NB4 (cell line): ENCODE measurements around the gene HOTAIR.

Source experiments
- DNase-seq: peaks from one replicate; pipeline ENCODE4 v3.0.0; 2010; ENCODE audit warnings: low read depth
- H3K4me3 ChIP-seq: one replicate; pipeline ENCODE4 v1.5.1; 2011; ENCODE audit warnings: mild to moderate bottlenecking, low read depth, low read length, moderate library complexity
- CTCF ChIP-seq: IDR thresholded peaks from one replicate; pipeline ENCODE4 v1.5.1; 2012; ENCODE audit warnings: low read depth, low read length
- MAX ChIP-seq: IDR thresholded peaks from 2 replicates; pipeline ENCODE4 v1.6.1; 2011; ENCODE audit warnings: low read depth, low read length
- MYC ChIP-seq: IDR thresholded peaks from 2 replicates; pipeline ENCODE4 v1.6.1; 2011; ENCODE audit warnings: low read depth, low read length
- POLR2A ChIP-seq: IDR thresholded peaks from 2 replicates; pipeline ENCODE4 v1.6.1; 2011; ENCODE audit warnings: mild to moderate bottlenecking; ENCODE audit not compliant: insufficient read length; ENCODE audit errors: extremely low read depth

HOTAIR gene

GRCh38 chr12:53954694-53955035 lies 20.1 kb downstream of the HOTAIR start, which contains the start of gene HOXC12:
Gene HOXC12 (plus strand): TSS chr12:53954903. CDS start chr12:53954930, 27 bp downstream.
- H3K4me3 ChIP-seq: no peak within 1 kb of the TSS
- no peak for DNase-seq
- TF ChIP-seq CTCF (no peak), POLR2A (no peak), MAX (no peak), MYC (no peak)

GRCh38 chr12:53953831-53954693 lies 20.7 kb downstream of the HOTAIR start:
- no peak for DNase-seq
- no peak for TF ChIP-seq POLR2A
- TF ChIP-seq MAX: no peak
- TF ChIP-seq CTCF: no peak
- TF ChIP-seq MYC: no peak
- H3K4me3 ChIP-seq: no peak overlapping the region

- no peak for TF ChIP-seq MAX
- TF ChIP-seq MYC: no peak
- TF ChIP-seq POLR2A: no peak
- no peak for TF ChIP-seq CTCF
- DNase-seq: no peak
Observed at GRCh38 chr12:53952871-53953734, 21.7 kb downstream of the HOTAIR start.

GRCh38 chr12:53952335-53952694 lies 22.4 kb downstream of the HOTAIR start:
- no peak overlapping the region for H3K4me3 ChIP-seq
- TF ChIP-seq CTCF: no peak
- TF ChIP-seq MYC: no peak
- no peak for TF ChIP-seq POLR2A
- no peak for DNase-seq

More at GRCh38 chr12:53952871-53953734, 21.7 kb downstream of the HOTAIR start:
- no peak overlapping the region for H3K4me3 ChIP-seq

GRCh38 chr12:53951577-53952334 lies 23.0 kb downstream of the HOTAIR start:
- TF ChIP-seq POLR2A (no peak), MAX (no peak), CTCF (no peak), MYC (no peak)
- DNase-seq: no peak
- no peak overlapping the region for H3K4me3 ChIP-seq
